Neural crest cell (in vitro differentiated cells): ENCODE data around the gene SHROOM4. TPM values are rescaled to one million over a fixed set of nuclear protein-coding genes. Genes with fewer than 3 reads are reported as not detected.

Experiments used
- DNase-seq: peaks from one replicate; pipeline ENCODE4 v3.0.0; 2021; ENCODE audit warnings: low read depth, mixed read lengths, low spot score
- H3K27ac Mint-ChIP-seq: one replicate; pipeline ENCODE4 v1.8.0; 2021; ENCODE audit warnings: mild to moderate bottlenecking, mixed read lengths; ENCODE audit not compliant: unreplicated experiment
- H3K27me3 Mint-ChIP-seq: 2 replicates; pipeline ENCODE4 v1.8.0; 2021; ENCODE audit warnings: low read depth, mild to moderate bottlenecking, mixed read lengths
- H3K36me3 Mint-ChIP-seq: 2 replicates; pipeline ENCODE4 v1.8.0; 2021; ENCODE audit warnings: low read depth, mild to moderate bottlenecking, mixed read lengths
- H3K4me1 Mint-ChIP-seq: 2 replicates; pipeline ENCODE4 v1.8.0; 2021; ENCODE audit warnings: mixed read lengths
- H3K4me3 Mint-ChIP-seq: one replicate; pipeline ENCODE4 v1.8.0; 2021; ENCODE audit warnings: mild to moderate bottlenecking, mixed read lengths
- H3K9me3 Mint-ChIP-seq: 2 replicates; pipeline ENCODE4 v1.8.0; 2021; ENCODE audit warnings: mixed read lengths
- total RNA-seq: library from RNA; stranded (reverse); gene quantifications from 2 replicates; pipeline ENCODE4 v1.2.1, GENCODE V29; 2021
- TF ChIP-seq, protein P1 (sequence below): fragments of 200-600 bp; sonication (generic); conservative IDR thresholded peaks from 2 replicates; pipeline ENCODE4 v1.5.0; 2021; ENCODE audit warnings: antibody characterized with exemption, mild to moderate bottlenecking

Gene SHROOM4
- total RNA-seq, 1 donor from 2014 or later, result 6.2 TPM

DNA sequence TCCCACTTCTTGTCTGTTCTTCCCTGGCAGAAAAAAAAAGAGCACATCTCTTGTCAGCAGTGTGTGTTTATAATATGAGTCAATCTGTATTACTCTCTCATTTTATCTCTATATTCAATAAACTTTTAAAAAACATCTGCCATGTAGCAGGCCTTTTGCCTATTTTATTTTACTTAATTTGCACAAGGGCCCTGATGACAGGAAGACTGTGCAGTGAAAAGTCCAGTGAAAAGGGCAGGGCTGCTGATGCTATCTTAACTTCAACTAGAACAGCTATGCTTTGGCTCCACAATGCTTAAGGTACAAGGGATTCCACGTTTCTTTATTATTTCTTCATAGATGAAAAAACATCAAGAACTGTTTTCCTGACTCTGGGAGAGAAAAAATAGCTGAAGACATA lies 246.4 kb downstream of the SHROOM4 start:
- Mint-ChIP-seq H3K27ac (no peak overlapping the region), H3K36me3 (peaks cover 1% of the 10 kb centered on the region), H3K27me3 (no peaks in the 10 kb centered on the region), H3K4me3 (no peak overlapping the region), H3K9me3 (peaks cover 16% of the 10 kb centered on the region), H3K4me1 (no peaks in the 10 kb centered on the region)
- DNase-seq, result no peak
- TF ChIP-seq, protein P1, sequence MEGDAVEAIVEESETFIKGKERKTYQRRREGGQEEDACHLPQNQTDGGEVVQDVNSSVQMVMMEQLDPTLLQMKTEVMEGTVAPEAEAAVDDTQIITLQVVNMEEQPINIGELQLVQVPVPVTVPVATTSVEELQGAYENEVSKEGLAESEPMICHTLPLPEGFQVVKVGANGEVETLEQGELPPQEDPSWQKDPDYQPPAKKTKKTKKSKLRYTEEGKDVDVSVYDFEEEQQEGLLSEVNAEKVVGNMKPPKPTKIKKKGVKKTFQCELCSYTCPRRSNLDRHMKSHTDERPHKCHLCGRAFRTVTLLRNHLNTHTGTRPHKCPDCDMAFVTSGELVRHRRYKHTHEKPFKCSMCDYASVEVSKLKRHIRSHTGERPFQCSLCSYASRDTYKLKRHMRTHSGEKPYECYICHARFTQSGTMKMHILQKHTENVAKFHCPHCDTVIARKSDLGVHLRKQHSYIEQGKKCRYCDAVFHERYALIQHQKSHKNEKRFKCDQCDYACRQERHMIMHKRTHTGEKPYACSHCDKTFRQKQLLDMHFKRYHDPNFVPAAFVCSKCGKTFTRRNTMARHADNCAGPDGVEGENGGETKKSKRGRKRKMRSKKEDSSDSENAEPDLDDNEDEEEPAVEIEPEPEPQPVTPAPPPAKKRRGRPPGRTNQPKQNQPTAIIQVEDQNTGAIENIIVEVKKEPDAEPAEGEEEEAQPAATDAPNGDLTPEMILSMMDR, result no peak

DNA sequence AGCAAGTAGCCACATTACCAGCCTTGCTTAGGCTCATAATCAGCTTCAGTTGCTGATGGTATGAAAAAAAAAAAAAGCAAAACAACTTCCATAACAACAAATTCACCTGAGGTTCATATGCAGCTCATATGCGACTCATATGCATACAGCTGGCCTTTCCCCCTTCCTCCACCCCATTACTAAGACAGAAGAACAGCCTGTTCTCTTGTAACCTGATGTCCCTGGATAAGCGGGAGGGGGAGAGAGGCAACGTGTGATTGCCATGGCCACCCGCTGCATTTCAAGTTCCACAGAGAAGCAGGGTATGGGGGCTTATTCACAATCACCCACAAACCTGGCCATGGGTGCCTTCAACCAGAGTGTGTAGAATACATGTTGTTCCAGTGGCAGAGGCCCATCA lies 248.3 kb downstream of the SHROOM4 start:
- peaks cover 5% of the 10 kb centered on the region for H3K36me3 Mint-ChIP-seq
- no peak overlapping the region for H3K27ac Mint-ChIP-seq
- TF ChIP-seq, protein P1, result no peak
- DNase-seq, result no peak
- peaks cover 21% of the 10 kb centered on the region for H3K9me3 Mint-ChIP-seq
- no peak overlapping the region for H3K4me3 Mint-ChIP-seq
- no peaks in the 10 kb centered on the region for H3K27me3 Mint-ChIP-seq
- no peaks in the 10 kb centered on the region for H3K4me1 Mint-ChIP-seq

Other genes starting within 250 kb of the SHROOM4 start
- not detected in 2 replicates for gene BMP15, start 96.5 kb upstream of the SHROOM4 start, total RNA-seq